T-helper 22 cell (primary cell): ENCODE measurements around the gene PTPRT.

Experiments
- DNase-seq: peaks from one replicate; pipeline ENCODE4 v3.0.0-alpha.2; 2020; ENCODE audit warnings: low read depth

Gene PTPRT

GRCh38 chr20:43189554-43190331 is at the start of gene PTPRT:
Gene PTPRT (minus strand): TSS chr20:43189906. CDS start chr20:43189733, 173 bp downstream.
- DNase-seq = no peak

- no peak for DNase-seq
These were observed 49.1 kb upstream of the PTPRT start for GRCh38 chr20:43238833-43239232.

- DNase-seq = no peak
These were observed 48.6 kb upstream of the PTPRT start for GRCh38 chr20:43238266-43238665.

- no peak for DNase-seq
These were observed 48.0 kb upstream of the PTPRT start for GRCh38 chr20:43237651-43238168.

- no peak for DNase-seq
These were observed 46.3 kb upstream of the PTPRT start for GRCh38 chr20:43235998-43236397.

- no peak for DNase-seq
These were observed 42.1 kb upstream of the PTPRT start for GRCh38 chr20:43231829-43232228.

- DNase-seq = no peak
These were observed 40.0 kb upstream of the PTPRT start for GRCh38 chr20:43229696-43230095.

GRCh38 chr20:43220612-43221011 is 30.9 kb upstream of the PTPRT start:
- no peak for DNase-seq

- no peak for DNase-seq
These were observed 21.2 kb upstream of the PTPRT start for GRCh38 chr20:43210901-43211300.

GRCh38 chr20:43209831-43210230 is 20.1 kb upstream of the PTPRT start:
- DNase-seq = no peak

GRCh38 chr20:43205699-43206098 is 16.0 kb upstream of the PTPRT start:
- no peak for DNase-seq

- no peak for DNase-seq
These were observed 12.4 kb upstream of the PTPRT start for GRCh38 chr20:43202100-43202499.

- no peak for DNase-seq
These were observed 8.9 kb upstream of the PTPRT start for GRCh38 chr20:43198607-43199006.

GRCh38 chr20:43196243-43196642 is 6.5 kb upstream of the PTPRT start:
- no peak for DNase-seq

GRCh38 chr20:43194137-43194536 is 4.4 kb upstream of the PTPRT start:
- DNase-seq = no peak

GRCh38 chr20:43193443-43193842 is 3.7 kb upstream of the PTPRT start:
- DNase-seq = no peak

GRCh38 chr20:43191946-43192863 is 2.5 kb upstream of the PTPRT start:
- DNase-seq = no peak

GRCh38 chr20:43191143-43191542 is 1.4 kb upstream of the PTPRT start:
- DNase-seq = no peak

- no peak for DNase-seq
These were observed 737 bp upstream of the PTPRT start for GRCh38 chr20:43190332-43190953.

GRCh38 chr20:43188861-43189553 is 699 bp downstream of the PTPRT start:
- no peak for DNase-seq

GRCh38 chr20:43188234-43188653 is 1.5 kb downstream of the PTPRT start:
- no peak for DNase-seq
